GM19324 (cell line): Measurements from ENCODE around the gene ABCB8.
"Not testable (repeated sequence)": the region's sequence is repeated elsewhere in the genome, so short reads cannot be mapped to it uniquely, and the experiment has no call there.

Experiments
- ATAC-seq: cut with Tn5 transposase; IDR thresholded peaks from one replicate; pipeline ENCODE4 v1.9.1; 2021; ENCODE audit warnings: mild to moderate bottlenecking, moderate library complexity; ENCODE audit not compliant: unreplicated experiment, low FRiP score

Gene ABCB8

GRCh38 chr7:150997075-150997511 is 31.2 kb upstream of the ABCB8 start:
- ATAC-seq, result no peak

DNA sequence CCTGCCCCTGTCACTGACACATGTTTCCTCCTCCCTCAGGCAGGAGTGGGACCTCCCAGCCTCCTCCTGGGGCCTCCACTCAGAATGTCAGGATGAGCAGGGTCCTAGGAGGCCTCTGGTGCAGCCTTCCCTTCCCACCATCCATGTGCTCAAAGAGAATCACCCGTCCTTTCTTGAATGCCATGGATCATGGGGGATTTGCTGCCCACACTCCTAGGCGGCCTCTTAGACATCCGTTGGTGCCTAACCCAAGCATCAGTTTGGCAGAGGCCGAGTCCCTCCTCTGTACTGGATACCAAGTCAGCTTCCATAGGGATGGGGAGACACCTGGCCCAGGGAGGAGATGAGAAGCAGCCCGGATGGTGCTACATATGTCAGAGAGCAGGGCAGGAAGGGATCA is 30.4 kb upstream of the ABCB8 start:
- no peak for ATAC-seq

- no peak for ATAC-seq
Observed at GRCh38 chr7:150998341-150998740, 29.9 kb upstream of the ABCB8 start.

DNA sequence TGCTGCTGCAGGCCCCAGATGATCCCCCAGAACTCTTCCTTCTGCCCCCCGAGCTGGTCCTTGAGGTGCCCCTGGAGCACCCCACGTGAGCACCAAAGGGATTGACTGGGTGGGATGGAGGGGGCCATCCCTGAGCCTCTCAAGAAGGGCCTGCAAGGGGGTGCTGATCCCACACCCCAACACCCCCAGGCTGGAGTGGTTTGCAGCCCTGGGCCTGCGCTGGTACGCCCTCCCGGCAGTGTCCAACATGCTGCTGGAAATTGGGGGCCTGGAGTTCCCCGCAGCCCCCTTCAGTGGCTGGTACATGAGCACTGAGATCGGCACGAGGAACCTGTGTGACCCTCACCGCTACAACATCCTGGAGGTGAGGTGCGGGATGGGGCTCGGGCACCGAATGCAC is 29.2 kb upstream of the ABCB8 start:
- no peak for ATAC-seq

DNA sequence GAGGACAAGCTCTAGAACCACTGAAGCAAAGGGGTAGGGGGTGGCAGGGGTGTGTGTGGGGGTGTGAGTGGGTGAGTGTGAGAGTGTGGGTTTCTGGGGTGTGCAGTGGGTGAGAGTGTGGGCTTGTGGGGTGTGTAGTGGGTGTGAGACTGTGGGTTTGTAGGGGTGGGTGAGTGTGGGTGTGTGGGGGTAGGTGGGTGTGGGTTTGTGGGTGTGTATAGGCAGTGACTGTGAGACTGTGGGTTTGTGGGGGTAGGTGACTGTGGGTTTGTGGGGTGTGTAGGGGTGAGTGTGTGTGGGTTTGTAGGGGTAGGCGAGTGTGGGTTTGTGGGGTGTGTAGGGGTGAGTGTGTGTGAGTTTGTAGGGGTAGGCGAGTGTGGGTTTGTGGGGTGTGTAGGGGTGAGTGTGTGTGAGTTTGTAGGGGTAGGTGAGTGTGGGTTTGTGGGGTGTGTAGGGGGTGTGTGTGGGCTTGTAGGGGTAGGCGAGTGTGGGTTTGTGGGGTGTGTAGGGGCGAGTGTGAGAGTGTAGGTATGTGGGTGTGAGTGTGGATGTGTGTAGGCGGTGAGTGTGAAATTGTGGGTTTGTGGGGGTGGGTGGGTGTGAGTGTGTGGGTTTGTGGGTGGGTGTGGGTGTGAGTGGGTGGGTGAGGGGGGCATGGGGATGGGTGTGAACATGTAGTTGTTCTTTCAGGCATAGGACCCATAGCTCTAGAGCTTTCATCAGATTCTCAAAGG is 28.6 kb upstream of the ABCB8 start:
- no peak for ATAC-seq

DNA sequence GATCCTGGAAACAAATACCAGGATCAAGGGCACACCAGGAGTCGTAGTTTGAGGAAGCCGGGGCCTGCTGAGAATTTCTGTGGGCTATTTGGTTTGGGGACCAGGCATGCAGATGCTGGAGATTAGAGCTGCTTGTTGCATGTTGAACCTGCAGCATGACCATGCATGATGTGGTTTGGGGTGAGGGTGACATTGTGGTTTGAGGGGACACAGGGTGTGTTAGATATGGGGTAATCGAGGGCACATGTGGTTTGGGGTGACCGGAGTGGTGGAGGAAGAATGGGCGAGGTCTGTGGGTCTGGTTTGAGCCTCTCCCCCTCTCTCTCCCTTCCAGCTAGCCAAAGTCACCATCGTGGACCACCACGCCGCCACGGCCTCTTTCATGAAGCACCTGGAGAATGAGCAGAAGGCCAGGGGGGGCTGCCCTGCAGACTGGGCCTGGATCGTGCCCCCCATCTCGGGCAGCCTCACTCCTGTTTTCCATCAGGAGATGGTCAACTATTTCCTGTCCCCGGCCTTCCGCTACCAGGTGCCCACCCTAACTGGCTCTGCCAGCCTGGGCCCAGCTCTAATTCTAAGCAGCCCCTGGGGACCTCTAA is 27.3 kb upstream of the ABCB8 start:
- ATAC-seq, result no peak

- no peak for ATAC-seq
Observed at GRCh38 chr7:151001546-151001945, 26.7 kb upstream of the ABCB8 start.

DNA sequence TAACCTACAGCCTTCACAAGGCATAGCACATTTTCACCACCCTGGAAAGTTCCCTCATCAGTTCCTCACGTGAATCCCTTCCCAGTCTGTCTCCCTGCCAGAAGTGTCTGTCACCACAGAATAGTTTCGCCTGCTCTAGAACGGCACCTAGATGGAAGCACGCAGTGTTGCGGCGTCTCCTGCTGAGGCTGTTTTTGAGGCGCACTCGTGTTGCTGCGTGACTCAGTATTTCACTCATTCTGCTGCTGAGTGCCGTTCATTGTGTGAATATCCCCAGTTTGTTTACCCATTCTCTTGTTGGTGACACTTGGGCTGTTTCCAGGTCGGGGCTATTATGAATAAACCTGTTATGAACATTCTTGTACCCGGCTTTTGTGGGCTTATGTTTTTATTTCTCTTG is 24.7 kb upstream of the ABCB8 start:
- no peak for ATAC-seq

DNA sequence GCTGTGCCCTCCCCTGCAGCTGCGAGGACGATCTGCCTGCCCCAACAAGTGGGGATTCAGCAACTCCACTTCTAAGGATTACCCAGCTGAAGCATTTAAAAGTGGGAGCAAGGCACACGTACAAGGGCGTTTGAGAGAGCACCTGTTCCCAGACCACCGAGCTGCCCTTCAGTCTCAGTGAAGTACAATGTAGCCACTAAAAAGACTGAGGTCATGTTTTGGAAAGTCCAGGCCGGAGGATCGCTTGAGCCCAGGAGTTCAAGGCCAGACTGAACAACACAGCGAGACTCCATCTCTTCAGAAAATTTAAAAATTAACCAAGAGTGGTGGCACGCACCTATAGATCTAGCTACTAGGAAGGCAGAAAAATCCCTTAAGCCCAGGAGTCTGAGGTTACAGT is 22.7 kb upstream of the ABCB8 start:
- no peak for ATAC-seq

GRCh38 chr7:151006590-151007300 is 21.5 kb upstream of the ABCB8 start:
- ATAC-seq, result no peak

GRCh38 chr7:151007469-151007898 is 20.8 kb upstream of the ABCB8 start:
- no peak for ATAC-seq

- ATAC-seq, result no peak
Observed at GRCh38 chr7:151008143-151008510, 20.1 kb upstream of the ABCB8 start.

DNA sequence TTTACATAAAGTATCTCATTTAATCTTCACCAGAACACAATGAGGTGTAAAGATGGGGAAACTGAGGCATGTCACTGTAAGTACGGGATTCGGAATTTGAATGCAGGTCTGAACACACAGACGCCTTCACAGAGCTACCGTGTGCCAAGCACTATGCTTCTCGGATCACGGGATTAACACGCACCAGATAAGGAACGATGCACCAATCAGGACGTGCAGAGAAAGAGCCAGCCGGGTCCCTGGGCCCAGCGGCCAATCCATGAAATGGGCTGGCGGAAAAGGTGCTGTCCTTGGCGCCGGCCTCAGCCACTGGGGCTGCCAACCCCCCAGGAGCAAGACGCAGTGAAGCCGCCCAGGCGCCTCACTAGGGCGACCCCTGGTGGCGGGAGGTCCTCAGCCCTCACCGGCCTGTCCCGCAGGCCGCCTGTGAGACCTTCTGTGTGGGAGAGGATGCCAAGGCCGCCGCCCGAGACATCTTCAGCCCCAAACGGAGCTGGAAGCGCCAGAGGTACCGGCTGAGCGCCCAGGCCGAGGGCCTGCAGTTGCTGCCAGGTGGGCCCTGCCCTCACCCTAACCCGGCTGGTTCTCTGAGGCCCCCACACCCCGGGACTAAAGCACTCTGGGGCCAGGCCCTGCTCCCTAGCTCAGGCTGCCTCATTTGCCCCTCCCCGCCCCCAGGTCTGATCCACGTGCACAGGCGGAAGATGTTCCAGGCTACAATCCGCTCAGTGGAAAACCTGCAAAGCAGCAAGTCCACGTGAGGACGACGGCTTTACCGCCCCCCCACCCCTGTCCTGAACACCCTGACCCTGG is 19.5 kb upstream of the ABCB8 start:
- peak; percentile 77 for ATAC-seq

- no peak for ATAC-seq
Observed at GRCh38 chr7:151009327-151010036, 18.8 kb upstream of the ABCB8 start.

- no peak for ATAC-seq
Observed at GRCh38 chr7:151010037-151010306, 18.3 kb upstream of the ABCB8 start.

- no peak for ATAC-seq
Observed at GRCh38 chr7:151010307-151011096, 17.7 kb upstream of the ABCB8 start.

GRCh38 chr7:151011097-151011409 is 17.2 kb upstream of the ABCB8 start:
- ATAC-seq, result no peak

GRCh38 chr7:151011616-151012015 is 16.6 kb upstream of the ABCB8 start:
- ATAC-seq, result not testable (repeated sequence)

- ATAC-seq, result no peak
Observed at GRCh38 chr7:151012031-151012692, 16.1 kb upstream of the ABCB8 start.
